Measurements from ENCODE around the gene STAT6.
"Not testable (repeated sequence)": the region's sequence is repeated elsewhere in the genome, so short reads cannot be mapped to it uniquely, and the experiment has no call there.

Gene STAT6

GRCh38 chr12:57126061-57126460, 14.9 kb upstream of the STAT6 start:
- no peak for DNase-seq (ENCODE audit: low read depth)

GRCh38 chr12:57124261-57124877, 13.2 kb upstream of the STAT6 start:
- DNase-seq (ENCODE audit: low read depth) = no peak

GRCh38 chr12:57123813-57124212, 12.7 kb upstream of the STAT6 start:
- no peak for DNase-seq (ENCODE audit: low read depth)

GRCh38 chr12:57120718-57121117, 9.6 kb upstream of the STAT6 start:
- not testable (repeated sequence) for DNase-seq (ENCODE audit: low read depth)

GRCh38 chr12:57119294-57120085, 8.3 kb upstream of the STAT6 start:
- DNase-seq (ENCODE audit: low read depth) = no peak

GRCh38 chr12:57118711-57119271, 7.6 kb upstream of the STAT6 start:
- no peak for DNase-seq (ENCODE audit: low read depth)

- DNase-seq (ENCODE audit: low read depth) = no peak
Measured at GRCh38 chr12:57116580-57117281, 5.6 kb upstream of the STAT6 start.

- DNase-seq (ENCODE audit: low read depth) = no peak
Measured at GRCh38 chr12:57112492-57113294, 1.5 kb upstream of the STAT6 start.

- DNase-seq (ENCODE audit: low read depth) = no peak
Measured at GRCh38 chr12:57110104-57111030, 795 bp downstream of the STAT6 start.

- no peak for DNase-seq (ENCODE audit: low read depth)
Measured at GRCh38 chr12:57109207-57110103, 1.7 kb downstream of the STAT6 start.

- DNase-seq (ENCODE audit: low read depth) = no peak
Measured at GRCh38 chr12:57107456-57108155, 3.6 kb downstream of the STAT6 start.

GRCh38 chr12:57106021-57106708, 5.0 kb downstream of the STAT6 start:
- no peak for DNase-seq (ENCODE audit: low read depth)

GRCh38 chr12:57105011-57105753, 6.0 kb downstream of the STAT6 start:
- no peak for DNase-seq (ENCODE audit: low read depth)

- no peak for DNase-seq (ENCODE audit: low read depth)
Measured at GRCh38 chr12:57104292-57104910, 6.8 kb downstream of the STAT6 start.

- no peak for DNase-seq (ENCODE audit: low read depth)
Measured at GRCh38 chr12:57103856-57104255, 7.3 kb downstream of the STAT6 start.

GRCh38 chr12:57101892-57102695, 9.1 kb downstream of the STAT6 start:
- DNase-seq (ENCODE audit: low read depth) = no peak

All from non-pigmented ciliary epithelial cell (primary cell).